Liver (tissue), 9 donors: ENCODE measurements around the gene CNTN5. TPM values are rescaled to one million over a fixed set of nuclear protein-coding genes. Genes with fewer than 3 reads are reported as not detected.

ENCODE experiments used
- DNase-seq: peaks from one replicate; pipeline ENCODE4 v3.0.0-alpha.2; 2017; ENCODE audit warnings: low spot score
- H3K27ac ChIP-seq, 2 donors: one replicate each; pipeline ENCODE4 v1.7.0; 2013; ENCODE audit warnings: inconsistent platforms in 2 of 2, low read length in 2 of 2, control low read depth in 1 of 2, low read depth in 1 of 2, mild to moderate bottlenecking in 1 of 2
- H3K27me3 ChIP-seq, 4 donors: one replicate each; pipeline versions ENCODE4 v1.6.1 to v1.7.0; 2013; ENCODE audit warnings: low read length in 3 of 4, inconsistent platforms in 1 of 4, mild to moderate bottlenecking in 1 of 4, moderate library complexity in 1 of 4; ENCODE audit not compliant: control insufficient read depth in 4 of 4, insufficient read depth in 4 of 4
- H3K36me3 ChIP-seq, 4 donors: one replicate each; pipeline versions ENCODE4 v1.6.1 to v1.7.0; 2013; ENCODE audit warnings: low read length in 3 of 4, mild to moderate bottlenecking in 3 of 4, low read depth in 1 of 4, moderate library complexity in 1 of 4; ENCODE audit not compliant: control insufficient read depth in 4 of 4, insufficient read depth in 3 of 4
- H3K4me1 ChIP-seq, 4 donors: one replicate each; pipeline versions ENCODE4 v1.6.1 to v1.7.0; 2013; ENCODE audit warnings: low read length in 3 of 4, mild to moderate bottlenecking in 3 of 4, moderate library complexity in 1 of 4; ENCODE audit not compliant: control insufficient read depth in 4 of 4, insufficient read depth in 4 of 4
- H3K4me3 ChIP-seq, 3 donors: one replicate each; pipeline versions ENCODE4 v1.6.1 to v1.7.0; 2013; ENCODE audit warnings: low read length in 3 of 3, control low read depth in 1 of 3, low read depth in 1 of 3, mild to moderate bottlenecking in 1 of 3
- H3K9ac ChIP-seq, 2 donors: one replicate each; pipeline ENCODE4 v1.7.0; 2013; ENCODE audit warnings: low read length in 2 of 2, mild to moderate bottlenecking in 2 of 2, moderate library complexity in 2 of 2, control low read depth in 1 of 2, low read depth in 1 of 2
- H3K9me3 ChIP-seq, 4 donors: one replicate each; pipeline versions ENCODE4 v1.6.1 to v1.7.0; 2013; ENCODE audit warnings: low read length in 3 of 4; ENCODE audit not compliant: control insufficient read depth in 4 of 4
- ATF3 ChIP-seq: IDR thresholded peaks from 2 replicates; pipeline ENCODE4 v1.6.1; 2016; ENCODE audit warnings: antibody characterized with exemption
- CTCF ChIP-seq: fragments of 150-350 bp; IDR thresholded peaks from 2 replicates; pipeline ENCODE4 v1.5.1; 2017; ENCODE audit warnings: improper control_type of control experiment, low read depth, low read length; ENCODE audit not compliant: missing input control
- EGR1 ChIP-seq, 2 donors: IDR thresholded peaks; 2 replicates each; pipeline ENCODE4 v1.6.1; 2016 to 2018; ENCODE audit warnings: antibody characterized with exemption in 2 of 2, low read depth in 2 of 2
- FOXA1 ChIP-seq: IDR thresholded peaks from 2 replicates; pipeline ENCODE4 v1.6.1; 2016; ENCODE audit warnings: antibody characterized with exemption
- FOXA2 ChIP-seq: IDR thresholded peaks from 2 replicates; pipeline ENCODE4 v1.6.1; 2016; ENCODE audit warnings: antibody characterized with exemption
- GABPA ChIP-seq, 2 donors: IDR thresholded peaks in 1 of 2; conservative IDR thresholded peaks in 1 of 2; 2 replicates each; pipeline ENCODE4 v1.6.1; 2016; ENCODE audit warnings: antibody characterized with exemption in 2 of 2, mild to moderate bottlenecking in 1 of 2, moderate library complexity in 1 of 2
- HNF4A ChIP-seq, 2 donors: conservative IDR thresholded peaks; 2 replicates each; pipeline ENCODE4 v1.6.1; 2016; ENCODE audit warnings: antibody characterized with exemption in 2 of 2, mild to moderate bottlenecking in 2 of 2
- HNF4G ChIP-seq: IDR thresholded peaks from 2 replicates; pipeline ENCODE4 v1.6.1; 2016; ENCODE audit warnings: antibody characterized with exemption
- JUND ChIP-seq, 2 donors: IDR thresholded peaks; 2 replicates each; pipeline ENCODE4 v1.6.1; 2016; ENCODE audit warnings: antibody characterized with exemption in 2 of 2
- MAX ChIP-seq: IDR thresholded peaks from 2 replicates; pipeline ENCODE4 v1.6.1; 2016; ENCODE audit warnings: antibody characterized with exemption
- NR2F2 ChIP-seq: IDR thresholded peaks from 2 replicates; pipeline ENCODE4 v1.6.1; 2016; ENCODE audit warnings: antibody characterized with exemption
- RAD21 ChIP-seq, 2 donors: IDR thresholded peaks; 2 replicates each; pipeline ENCODE4 v1.6.1; 2016; ENCODE audit warnings: antibody characterized with exemption in 2 of 2, mild to moderate bottlenecking in 2 of 2
- REST ChIP-seq: IDR thresholded peaks from 2 replicates; pipeline ENCODE4 v1.6.1; 2016; ENCODE audit warnings: antibody characterized with exemption, mild to moderate bottlenecking
- RXRA ChIP-seq, 2 donors: IDR thresholded peaks; 2 replicates each; pipeline ENCODE4 v1.6.1; 2017 to 2018; ENCODE audit warnings: antibody characterized with exemption in 2 of 2, mild to moderate bottlenecking in 1 of 2
- SP1 ChIP-seq: IDR thresholded peaks from 2 replicates; pipeline ENCODE4 v1.6.1; 2018; ENCODE audit warnings: antibody characterized with exemption, mild to moderate bottlenecking
- TAF1 ChIP-seq: conservative IDR thresholded peaks from 2 replicates; pipeline ENCODE4 v1.6.1; 2016; ENCODE audit warnings: antibody characterized with exemption, mild to moderate bottlenecking
- YY1 ChIP-seq: IDR thresholded peaks from 2 replicates; pipeline ENCODE4 v1.6.1; 2016; ENCODE audit warnings: antibody characterized with exemption, mild to moderate bottlenecking
- ZBTB33 ChIP-seq: IDR thresholded peaks from 2 replicates; pipeline ENCODE4 v1.6.1; 2016; ENCODE audit warnings: antibody characterized with exemption
- WGBS: extraction: QIAGEN DNeasy Blood & Tissue Kit; methylation state at CpG from one replicate; pipeline ENCODE4 v1.1.7; 2013; 5-methylcytosine and 5-hydroxymethylcytosine counted together
- polyA plus RNA-seq, 2 donors: library from polyadenylated mRNA; stranded (reverse) in 1 of 2; unstranded in 1 of 2; fragments of 200-250 nt in 1 of 2; fragments of >200 nt in 1 of 2; fragmentation: Nextera tagmentation in 1 of 2; extraction: Ambion mirVana in 1 of 2; gene quantifications; one replicate each; pipeline versions ENCODE4 v1.2.1 to v1.2.3, GENCODE V29; 2013 to 2015
- total RNA-seq, 2 donors: library from RNA; depleted of rRNA; stranded (reverse); fragments of >200 nt; gene quantifications; one replicate each; pipeline ENCODE4 v1.2.3, GENCODE V29; 2014
- donor health status: healthy.
- donor health status: healthy.
- donor health status: healthy.
- donor health status: healthy.
- donor health status: healthy.

The CNTN5 gene
- total and polyA plus RNA-seq, 4 donors = 0.01 to 0.08 (median 0.04) TPM

- TF ChIP-seq REST (no peak), TAF1 (no peak), YY1 (no peak), ZBTB33 (no peak), ATF3 (no peak), HNF4G (no peak), HNF4A (conservative IDR thresholded peaks at IDR 0.05) (no peak), CTCF (no peak), RAD21 (IDR thresholded peaks at IDR 0.05) (no peak), MAX (no peak), GABPA (IDR thresholded peaks at IDR 0.05 in 1 of 2, conservative IDR thresholded peaks at IDR 0.05 in 1 of 2) (no peak), FOXA2 (no peak), FOXA1 (no peak), JUND (IDR thresholded peaks at IDR 0.05) (no peak), RXRA (IDR thresholded peaks at IDR 0.05) (no peak), SP1 (no peak), EGR1 (IDR thresholded peaks at IDR 0.05; ENCODE audit: low read depth in 2 of 2) (no peak), NR2F2 (no peak)
- WGBS = 53% methylated on average over 3 of the region's 3 CpGs
- no peak overlapping the region for H3K27ac ChIP-seq
- no peak overlapping the region for H3K4me3 ChIP-seq
- no peaks in the 10 kb centered on the region for H3K9me3 ChIP-seq
- no peak overlapping the region for H3K9ac ChIP-seq
- H3K36me3 ChIP-seq = no peaks in the 10 kb centered on the region
- H3K27me3 ChIP-seq = no peaks in the 10 kb centered on the region
- DNase-seq = no peak
- H3K4me1 ChIP-seq = no peaks in the 10 kb centered on the region
Observed at GRCh38 chr11:99443276-99443675, 422.5 kb downstream of the CNTN5 start.

- no peaks in the 10 kb centered on the region for H3K9me3 ChIP-seq
- 79% methylated on average over 1 of the region's 1 CpG for WGBS
- H3K36me3 ChIP-seq = no peaks in the 10 kb centered on the region
- H3K9ac ChIP-seq = no peak overlapping the region
- H3K4me1 ChIP-seq = no peaks in the 10 kb centered on the region
- no peak for DNase-seq
- H3K27ac ChIP-seq = no peak overlapping the region
- TF ChIP-seq ZBTB33 (no peak), EGR1 (IDR thresholded peaks at IDR 0.05; ENCODE audit: low read depth in 2 of 2) (no peak), REST (no peak), SP1 (no peak)
- no peaks in the 10 kb centered on the region for H3K27me3 ChIP-seq
- H3K4me3 ChIP-seq = no peak overlapping the region
Observed at GRCh38 chr11:99446400-99446799, 425.7 kb downstream of the CNTN5 start.
